Tibial nerve (tissue), 4 donors: ENCODE results near the gene CCDC110.

Experiments used
- CTCF ChIP-seq, 5 experiments: fragments of 200-600 bp in 3 of 5; fragments of 450-650 bp in 2 of 5; sonication (generic) in 3 of 5; IDR thresholded peaks; one replicate each; pipeline ENCODE4 v1.5.1; 2016 to 2019; ENCODE audit warnings: antibody characterized with exemption in 5 of 5, mild to moderate bottlenecking in 3 of 5, moderate library complexity in 2 of 5
- EP300 ChIP-seq, 2 donors: sonication (generic); formaldehyde crosslinking; IDR thresholded peaks; one replicate each; pipeline ENCODE4 v1.6.1; 2017; ENCODE audit warnings: antibody characterized with exemption in 2 of 2, mild to moderate bottlenecking in 1 of 2
- POLR2A ChIP-seq, 2 donors: fragments of 450-650 bp; IDR thresholded peaks; one replicate each; pipeline ENCODE4 v1.6.1; 2017; ENCODE audit warnings: antibody characterized with exemption in 2 of 2, mild to moderate bottlenecking in 2 of 2, moderate library complexity in 2 of 2

GRCh38 chr4:185426960-185427688, 44.4 kb downstream of the CCDC110 start:
- TF ChIP-seq CTCF (IDR thresholded peaks at IDR 0.05) (no peak), EP300 (IDR thresholded peaks at IDR 0.05) (no peak), POLR2A (IDR thresholded peaks at IDR 0.05) (no peak)
